Ectodermal cell (in vitro differentiated cells): Measurements from ENCODE around the gene KRT17.
"Not testable (repeated sequence)": the region's sequence is repeated elsewhere in the genome, so short reads cannot be mapped to it uniquely, and the experiment has no call there.

Experiments
- H3K27ac ChIP-seq: 2 replicates; pipeline ENCODE4 v1.7.0; 2013; ENCODE audit warnings: mild to moderate bottlenecking, low read depth, low read length; ENCODE audit not compliant: insufficient read depth, poor library complexity, severe bottlenecking
- H3K27me3 ChIP-seq: 2 replicates; pipeline ENCODE4 v1.7.0; 2013; ENCODE audit warnings: mild to moderate bottlenecking, low read length; ENCODE audit not compliant: insufficient read depth, control insufficient read depth, poor library complexity, severe bottlenecking
- H3K36me3 ChIP-seq: one replicate; pipeline ENCODE4 v1.7.0; 2013; ENCODE audit warnings: low read length; ENCODE audit not compliant: control insufficient read depth, insufficient read depth
- H3K4me1 ChIP-seq: one replicate; pipeline ENCODE4 v1.7.0; 2013; ENCODE audit warnings: low read length; ENCODE audit not compliant: control insufficient read depth, insufficient read depth
- H3K4me3 ChIP-seq: 2 replicates; pipeline ENCODE4 v1.7.0; 2013; ENCODE audit warnings: low read depth, low read length, control low read depth; ENCODE audit not compliant: insufficient read depth
- H3K9me3 ChIP-seq: 2 replicates; pipeline ENCODE4 v1.7.0; 2013; ENCODE audit warnings: mild to moderate bottlenecking, low read length, moderate library complexity; ENCODE audit not compliant: control insufficient read depth
- WGBS, 2 experiments: methylation state at CpG; one replicate each; pipeline ENCODE4 v1.1.7; 2013; ENCODE audit warnings: missing lambda C conversion rate in 2 of 2; 5-methylcytosine and 5-hydroxymethylcytosine counted together

The KRT17 gene

GRCh38 chr17:41647038-41647813 lies 22.9 kb upstream of the KRT17 start:
- peaks cover 4% of the 10 kb centered on the region for H3K4me1 ChIP-seq
- no peaks in the 10 kb centered on the region for H3K9me3 ChIP-seq
- no peak overlapping the region for H3K27ac ChIP-seq
- 91 to 92% methylated on average over 14 of the region's 15 CpGs for WGBS, 2 experiments
- H3K4me3 ChIP-seq: no peak overlapping the region
- H3K36me3 ChIP-seq: no peaks in the 10 kb centered on the region
- H3K27me3 ChIP-seq: peaks cover 6% of the 10 kb centered on the region

- Histone ChIP-seq H3K27me3 (no peaks in the 10 kb centered on the region), H3K9me3 (no peaks in the 10 kb centered on the region), H3K27ac (no peak overlapping the region), H3K4me1 (no peaks in the 10 kb centered on the region), H3K4me3 (no peak overlapping the region), H3K36me3 (no peaks in the 10 kb centered on the region)
- 92 to 94% methylated on average over 13 of the region's 13 CpGs for WGBS, 2 experiments
Observed at GRCh38 chr17:41642252-41643156, 18.1 kb upstream of the KRT17 start.

- not testable (repeated sequence) for H3K4me3 ChIP-seq, H3K4me1 ChIP-seq, H3K9me3 ChIP-seq, H3K36me3 ChIP-seq, H3K27me3 ChIP-seq, H3K27ac ChIP-seq
- 93 to 95% methylated on average over 5 of the region's 5 CpGs for WGBS, 2 experiments
Observed at GRCh38 chr17:41640596-41640995, 16.2 kb upstream of the KRT17 start.

GRCh38 chr17:41639492-41640473 lies 15.4 kb upstream of the KRT17 start:
- 91% methylated on average over 7 of the region's 7 CpGs for WGBS, 2 experiments
- H3K27ac ChIP-seq: no peak overlapping the region
- no peaks in the 10 kb centered on the region for H3K36me3 ChIP-seq
- no peaks in the 10 kb centered on the region for H3K9me3 ChIP-seq
- no peak overlapping the region for H3K4me3 ChIP-seq
- no peaks in the 10 kb centered on the region for H3K27me3 ChIP-seq
- peaks cover 6% of the 10 kb centered on the region for H3K4me1 ChIP-seq

- peaks cover 6% of the 10 kb centered on the region for H3K4me1 ChIP-seq
- no peaks in the 10 kb centered on the region for H3K9me3 ChIP-seq
- 76 to 83% methylated on average over 5 to 6 of the region's 6 CpGs for WGBS, 2 experiments
- H3K4me3 ChIP-seq: no peak overlapping the region
- no peaks in the 10 kb centered on the region for H3K27me3 ChIP-seq
- no peaks in the 10 kb centered on the region for H3K36me3 ChIP-seq
- H3K27ac ChIP-seq: no peak overlapping the region
Observed at GRCh38 chr17:41638941-41639340, 14.6 kb upstream of the KRT17 start.

GRCh38 chr17:41638194-41638593 lies 13.8 kb upstream of the KRT17 start:
- Histone ChIP-seq H3K27ac (no peak overlapping the region), H3K4me3 (no peak overlapping the region), H3K27me3 (no peaks in the 10 kb centered on the region), H3K36me3 (no peaks in the 10 kb centered on the region), H3K9me3 (no peaks in the 10 kb centered on the region), H3K4me1 (peaks cover 6% of the 10 kb centered on the region)
- WGBS, 2 experiments: 83 to 93% methylated on average over 5 of the region's 5 CpGs

GRCh38 chr17:41636652-41637051 lies 12.3 kb upstream of the KRT17 start:
- H3K4me3 ChIP-seq: no peak overlapping the region
- no peaks in the 10 kb centered on the region for H3K27me3 ChIP-seq
- WGBS, 2 experiments: 90% methylated on average over 9 of the region's 9 CpGs
- peaks cover 6% of the 10 kb centered on the region for H3K4me1 ChIP-seq
- H3K9me3 ChIP-seq: no peaks in the 10 kb centered on the region
- no peaks in the 10 kb centered on the region for H3K36me3 ChIP-seq
- H3K27ac ChIP-seq: no peak overlapping the region

- no peaks in the 10 kb centered on the region for H3K36me3 ChIP-seq
- H3K4me3 ChIP-seq: no peak overlapping the region
- WGBS, 2 experiments: 76 to 78% methylated on average over 28 of the region's 28 CpGs
- no peaks in the 10 kb centered on the region for H3K9me3 ChIP-seq
- H3K4me1 ChIP-seq: peaks cover 6% of the 10 kb centered on the region
- no peak overlapping the region for H3K27ac ChIP-seq
- H3K27me3 ChIP-seq: no peaks in the 10 kb centered on the region
Observed at GRCh38 chr17:41635121-41636097, 11.0 kb upstream of the KRT17 start.

- Histone ChIP-seq H3K4me3 (no peak overlapping the region), H3K27me3 (no peaks in the 10 kb centered on the region), H3K9me3 (no peaks in the 10 kb centered on the region), H3K36me3 (no peaks in the 10 kb centered on the region), H3K27ac (no peak overlapping the region), H3K4me1 (peaks cover 6% of the 10 kb centered on the region)
- WGBS, 2 experiments: 77 to 86% methylated on average over 7 of the region's 7 CpGs
Observed at GRCh38 chr17:41634639-41635038, 10.3 kb upstream of the KRT17 start.
